H1 (cell line): ENCODE measurements around the gene ALG5. TPM values are rescaled to one million over a fixed set of nuclear protein-coding genes. Genes with fewer than 3 reads are reported as not detected.

Experiments used
- CTCF ChIA-PET: fragments of 300-600 bp; sonication (Branson Sonifier 250); formaldehyde crosslinking; loops from one replicate; lab custom pipeline; 2021; ENCODE audit not compliant: partially characterized antibody; lab: Charles Lee
- POLR2A ChIA-PET: fragments of 300-600 bp; sonication (Branson Sonifier 250); formaldehyde crosslinking; loops from one replicate; lab custom pipeline; 2021; ENCODE audit warnings: inconsistent platforms; ENCODE audit not compliant: partially characterized antibody; lab: Charles Lee
- DNase-seq, 2 experiments: peaks; one replicate each; pipeline versions ENCODE4 v3.0.0 to v3.0.0-alpha.2; 2010 to 2022; ENCODE audit warnings: low spot score in 2 of 2, low read depth in 1 of 2, mixed read lengths in 1 of 2
- FAIRE-seq: peaks from 2 replicates; lab custom pipeline; 2011; peaks lifted over from hg19 to GRCh38; lab: Jason Lieb, UNC
- H2AFZ ChIP-seq: 2 replicates; pipeline ENCODE4 v1.8.1; 2012; ENCODE audit warnings: low read length, inconsistent platforms
- H2AK5ac ChIP-seq: 2 replicates; pipeline ENCODE4 v1.6.1; 2013; ENCODE audit warnings: low read depth, low read length
- H2BK120ac ChIP-seq: replicated peaks from 2 replicates; pipeline ENCODE3; 2013; ENCODE audit warnings: low read depth, low read length, inconsistent platforms
- H2BK12ac ChIP-seq: 2 replicates; pipeline ENCODE4 v1.6.1; 2013; ENCODE audit warnings: low read depth, low read length
- H2BK15ac ChIP-seq: 2 replicates; pipeline ENCODE4 v1.6.1; 2013; ENCODE audit warnings: low read length
- H2BK20ac ChIP-seq: 2 replicates; pipeline ENCODE4 v1.6.1; 2013; ENCODE audit warnings: low read length
- H2BK5ac ChIP-seq: 2 replicates; pipeline ENCODE4 v1.6.1; 2013; ENCODE audit warnings: low read depth, low read length
- H3K14ac ChIP-seq: 2 replicates; pipeline ENCODE4 v1.6.1; 2013; ENCODE audit warnings: inconsistent platforms; ENCODE audit not compliant: insufficient read length
- H3K18ac ChIP-seq: 2 replicates; pipeline ENCODE4 v1.6.1; 2013; ENCODE audit warnings: low read length; ENCODE audit errors: extremely low read depth
- H3K23ac ChIP-seq: 2 replicates; pipeline ENCODE4 v1.6.1; 2013; ENCODE audit warnings: inconsistent platforms; ENCODE audit not compliant: insufficient read length
- H3K23me2 ChIP-seq: 2 replicates; pipeline ENCODE4 v1.6.1; 2013; ENCODE audit warnings: low read depth, low read length
- H3K27ac ChIP-seq: 2 replicates; pipeline ENCODE4 v1.6.1; 2011; ENCODE audit warnings: low read depth, low read length, inconsistent platforms
- H3K27me3 ChIP-seq, 4 experiments: replicated peaks in 1 of 4; 1 replicate in 1 of 4; 2 replicates in 3 of 4; pipeline versions ENCODE4 v1.6.1 to v1.8.1; 2011 to 2013; ENCODE audit warnings: low read length in 3 of 4, mild to moderate bottlenecking in 3 of 4, inconsistent platforms in 2 of 4, mixed read lengths in 2 of 4, moderate library complexity in 1 of 4; ENCODE audit not compliant: control insufficient read depth in 3 of 4, insufficient read depth in 3 of 4; ENCODE audit errors: extremely low read depth in 1 of 4
- H3K36me3 ChIP-seq, 4 experiments: 2 replicates each; pipeline versions ENCODE4 v1.6.1 to v1.8.1; 2011 to 2013; ENCODE audit warnings: mild to moderate bottlenecking in 4 of 4, low read length in 3 of 4, moderate library complexity in 2 of 4, control low read depth in 1 of 4, inconsistent platforms in 1 of 4; ENCODE audit not compliant: insufficient read depth in 4 of 4, control insufficient read depth in 2 of 4
- H3K4ac ChIP-seq: replicated peaks from 2 replicates; pipeline ENCODE3; 2013; ENCODE audit warnings: low read length, low read depth, mixed read lengths, inconsistent platforms; ENCODE audit not compliant: insufficient read length
- H3K4me1 ChIP-seq, 4 experiments: replicated peaks in 1 of 4; 1 replicate in 1 of 4; 2 replicates in 3 of 4; pipeline versions ENCODE4 v1.6.1 to v1.8.1; 2011 to 2013; ENCODE audit warnings: low read length in 3 of 4, inconsistent platforms in 2 of 4, mixed read lengths in 1 of 4; ENCODE audit not compliant: insufficient read depth in 4 of 4, control insufficient read depth in 3 of 4
- H3K4me2 ChIP-seq, 2 experiments: 2 replicates each; pipeline versions ENCODE4 v1.6.1 to v1.8.1; 2011 to 2013; ENCODE audit warnings: low read depth in 2 of 2, low read length in 2 of 2, control low read depth in 1 of 2, inconsistent platforms in 1 of 2, mild to moderate bottlenecking in 1 of 2; ENCODE audit not compliant: insufficient read depth in 1 of 2
- H3K4me3 ChIP-seq, 4 experiments: fragments of 200-600, 300-600 bp in 1 of 4; sonication (generic), shearing (Covaris generic), sonication (Bioruptor Twin) in 1 of 4; 2 replicates each; pipeline versions ENCODE4 v1.5.1 to v1.8.1; 2011 to 2016; ENCODE audit warnings: low read length in 4 of 4, low read depth in 3 of 4, control low read depth in 2 of 4, inconsistent platforms in 2 of 4, mild to moderate bottlenecking in 2 of 4, mixed read lengths in 1 of 4, moderate library complexity in 1 of 4; ENCODE audit not compliant: insufficient read depth in 2 of 4; ENCODE audit errors: extremely low read depth in 1 of 4
- H3K56ac ChIP-seq: replicated peaks from 2 replicates; pipeline ENCODE3; 2013; ENCODE audit warnings: low read depth, mild to moderate bottlenecking, mixed read lengths, low read length, inconsistent platforms; ENCODE audit not compliant: insufficient read length
- H3K79me1 ChIP-seq: 2 replicates; pipeline ENCODE4 v1.6.1; 2013; ENCODE audit warnings: low read depth, low read length, control low read depth
- H3K79me2 ChIP-seq, 2 experiments: 2 replicates each; pipeline versions ENCODE4 v1.6.1 to v1.8.1; 2012 to 2013; ENCODE audit warnings: low read length in 2 of 2, mild to moderate bottlenecking in 2 of 2, inconsistent platforms in 1 of 2; ENCODE audit not compliant: insufficient read depth in 2 of 2, control insufficient read depth in 1 of 2
- H3K9ac ChIP-seq, 4 experiments: replicated peaks in 1 of 4; 1 replicate in 1 of 4; 2 replicates in 3 of 4; pipeline versions ENCODE4 v1.6.1 to v1.8.1; 2011 to 2013; ENCODE audit warnings: low read depth in 3 of 4, low read length in 3 of 4, control low read depth in 2 of 4, mild to moderate bottlenecking in 2 of 4, moderate library complexity in 2 of 4, inconsistent platforms in 1 of 4; ENCODE audit errors: extremely low read depth in 1 of 4
- H3K9me3 ChIP-seq, 2 experiments: 2 replicates each; pipeline versions ENCODE4 v1.6.1 to v1.8.1; 2012 to 2013; ENCODE audit warnings: mild to moderate bottlenecking in 2 of 2, moderate library complexity in 2 of 2, control low read depth in 1 of 2, inconsistent platforms in 1 of 2, low read depth in 1 of 2, low read length in 1 of 2, mixed read lengths in 1 of 2; ENCODE audit not compliant: insufficient read depth in 2 of 2
- H4K20me1 ChIP-seq, 2 experiments: replicated peaks in 1 of 2; 2 replicates each; pipeline versions ENCODE3 to v1.8.1; 2011 to 2013; ENCODE audit warnings: inconsistent platforms in 2 of 2, low read length in 2 of 2, mild to moderate bottlenecking in 1 of 2; ENCODE audit not compliant: insufficient read depth in 2 of 2, control insufficient read depth in 1 of 2
- H4K5ac ChIP-seq: 2 replicates; pipeline ENCODE4 v1.6.1; 2013; ENCODE audit warnings: low read length, low read depth, mixed read lengths, inconsistent platforms; ENCODE audit not compliant: insufficient read length
- H4K8ac ChIP-seq: 2 replicates; pipeline ENCODE4 v1.8.0; 2013; ENCODE audit warnings: mild to moderate bottlenecking, moderate library complexity, low read length, inconsistent platforms; ENCODE audit not compliant: insufficient read depth; ENCODE audit errors: extremely low read depth
- H4K91ac ChIP-seq: replicated peaks from 2 replicates; pipeline ENCODE3; 2013; ENCODE audit warnings: low read length, mixed read lengths, inconsistent platforms; ENCODE audit not compliant: insufficient read length
- CEBPB ChIP-seq: IDR thresholded peaks from 2 replicates; pipeline ENCODE4 v1.6.1; 2012; ENCODE audit warnings: low read depth, low read length
- FOSL1 ChIP-seq: IDR thresholded peaks from 2 replicates; pipeline ENCODE4 v1.6.1; 2011; ENCODE audit warnings: mild to moderate bottlenecking, low read depth, low read length, moderate library complexity; ENCODE audit not compliant: insufficient read depth
- HDAC2 ChIP-seq, 2 experiments: fragments of 300-600 bp in 1 of 2; sonication (generic) in 1 of 2; IDR thresholded peaks; 2 replicates each; pipeline ENCODE4 v1.6.1; 2011 to 2012; ENCODE audit warnings: low read depth in 2 of 2, low read length in 2 of 2, mild to moderate bottlenecking in 2 of 2, moderate library complexity in 2 of 2, borderline replicate concordance in 1 of 2, inconsistent platforms in 1 of 2
- RAD21 ChIP-seq, 2 experiments: IDR thresholded peaks in 1 of 2; conservative IDR thresholded peaks in 1 of 2; 2 replicates each; pipeline ENCODE4 v1.6.1; 2011; ENCODE audit warnings: low read depth in 2 of 2, low read length in 2 of 2, improper control_type of control experiment in 1 of 2, inconsistent platforms in 1 of 2, mild to moderate bottlenecking in 1 of 2, moderate library complexity in 1 of 2
- SIRT6 ChIP-seq: IDR thresholded peaks from one replicate; pipeline ENCODE4 v1.7.1; 2012; ENCODE audit warnings: low read length, inconsistent platforms
- SUZ12 ChIP-seq: fragments of 200-600 bp; sonication (generic); IDR thresholded peaks from 2 replicates; pipeline ENCODE4 v1.6.1; 2012; ENCODE audit warnings: mild to moderate bottlenecking, inconsistent platforms, low read length, moderate library complexity, mixed read lengths
- TAF1 ChIP-seq: IDR thresholded peaks from 2 replicates; pipeline ENCODE4 v1.6.1; 2011; ENCODE audit warnings: mild to moderate bottlenecking, low read depth, low read length
- WGBS, 2 experiments: shearing (Covaris generic) in 1 of 2; methylation state at CpG; one replicate each; pipeline versions ENCODE4 v1.1.6 to v1.1.7; 2013 to 2015; ENCODE audit warnings: low lambda C conversion rate in 2 of 2, mixed read lengths in 2 of 2, inconsistent platforms in 1 of 2, low coverage in 1 of 2, missing lambda C conversion rate in 1 of 2; ENCODE audit not compliant: insufficient replicate concordance in 2 of 2, insufficient coverage in 1 of 2, insufficient read length in 1 of 2; ENCODE audit errors: extremely low coverage in 1 of 2, missing lambda C conversion rate in 1 of 2; 5-methylcytosine and 5-hydroxymethylcytosine counted together
- polyA plus RNA-seq, 7 experiments: library from polyadenylated mRNA; depleted of rRNA in 3 of 7; stranded (reverse) in 5 of 7; unstranded in 2 of 7; fragments of >200 nt in 5 of 7; fragments of 200-250 nt in 2 of 7; gene quantifications; 1 replicate in 5 of 7; 2 replicates in 1 of 7; 4 replicates in 1 of 7; pipeline versions ENCODE4 v1.2.1 to v1.2.3, GENCODE V29; 2011 to 2013; ENCODE audit warnings: missing spikeins in 2 of 7, mixed read lengths in 2 of 7
- total RNA-seq: library from RNA; stranded (reverse); fragmentation: NEBNext Ultra II Directional; extraction: Animal tissue kit (Norgen Biotek cat#: 25700); gene quantifications from 2 replicates; pipeline ENCODE4 v1.2.1, GENCODE V29; 2021

ALG5 gene
- total and polyA plus RNA-seq, 2 of the 8 experiments (the other 6 are each of a cell fraction or from before 2014, with no cell fraction given), result 15.0 to 24.3 TPM

DNA sequence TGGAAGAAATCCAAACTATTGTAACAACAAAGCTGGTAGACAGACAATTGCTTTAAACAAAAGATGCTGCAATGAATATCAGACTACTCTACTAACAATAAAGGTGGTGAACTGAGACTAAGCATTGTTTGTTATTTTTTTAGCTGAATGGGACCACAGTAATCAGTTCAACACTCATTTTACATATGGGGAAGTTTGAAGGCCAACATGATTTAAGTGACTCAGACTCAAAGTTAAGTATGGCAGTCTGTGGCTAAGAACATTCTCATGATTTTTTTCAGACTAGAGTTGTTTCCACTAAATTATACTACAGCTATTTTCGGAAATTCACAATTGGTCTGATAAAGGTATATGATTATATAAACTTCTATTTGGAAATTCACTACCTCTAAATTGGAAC, 11.9 kb upstream of the ALG5 start:
- no peak overlapping the region for H3K9ac ChIP-seq
- H2BK12ac ChIP-seq, result no peak overlapping the region
- no peak overlapping the region for H2BK5ac ChIP-seq
- H3K27ac ChIP-seq, result no peak overlapping the region
- no peak overlapping the region for H3K4ac ChIP-seq
- FAIRE-seq (no peak), DNase-seq (no peak)
- H3K79me2 ChIP-seq, result no peaks in the 10 kb centered on the region
- H3K4me2 ChIP-seq, result no peak overlapping the region
- no peak overlapping the region for H3K56ac ChIP-seq
- no peak overlapping the region for H3K18ac ChIP-seq
- no peak overlapping the region for H4K8ac ChIP-seq
- ChIA-PET POLR2A (interaction anchor here (0.8 to 7.6 kb wide), 5 partner anchors 11 to 32 kb away, joined by 3 to 59 read pairs (median 3); partner anchors contain the start of genes ALG5 and EXOSC8), CTCF (interaction anchor here (0.9 kb wide), 1 partner anchor 40 kb away, joined by 3 read pairs; no protein-coding TSS in a partner anchor)
- H3K9me3 ChIP-seq, result no peaks in the 10 kb centered on the region
- no peak overlapping the region for H2AFZ ChIP-seq
- no peak overlapping the region for H4K91ac ChIP-seq
- no peaks in the 10 kb centered on the region for H3K27me3 ChIP-seq
- H3K14ac ChIP-seq, result no peak overlapping the region
- H2BK120ac ChIP-seq, result no peak overlapping the region
- no peak overlapping the region for H2BK20ac ChIP-seq
- peaks cover 0 to 3% (median 0%) of the 10 kb centered on the region in 4 experiments; a peak in 2 of 7 replicates for H3K4me1 ChIP-seq
- no peaks in the 10 kb centered on the region for H3K23me2 ChIP-seq
- H2AK5ac ChIP-seq, result no peak overlapping the region
- H3K36me3 ChIP-seq, result peaks cover 14 to 71% (median 39%) of the 10 kb centered on the region in 4 experiments
- H3K23ac ChIP-seq, result no peak overlapping the region
- H4K5ac ChIP-seq, result no peak overlapping the region
- H2BK15ac ChIP-seq, result no peak overlapping the region
- no peak overlapping the region for H3K4me3 ChIP-seq
- WGBS, 2 experiments, result 84% methylated on average over 1 of the region's 1 CpG; no CpG with 5 or more reads in 1 of the 2 experiments
- no peaks in the 10 kb centered on the region for H4K20me1 ChIP-seq
- H3K79me1 ChIP-seq, result no peaks in the 10 kb centered on the region
- TF ChIP-seq SIRT6, result no peak
- no peak for TF ChIP-seq HDAC2 (IDR thresholded peaks at IDR 0.05; ENCODE audit: borderline replicate concordance in 1 of 2, low read depth in 2 of 2, low read length in 2 of 2)
- no peak for TF ChIP-seq TAF1
- no peak for TF ChIP-seq RAD21 (IDR thresholded peaks at IDR 0.05 in 1 of 2, conservative IDR thresholded peaks at IDR 0.05 in 1 of 2; ENCODE audit: low read depth in 2 of 2, low read length in 2 of 2)
- TF ChIP-seq SUZ12, result no peak
- no peak for TF ChIP-seq CEBPB
- no peak for TF ChIP-seq FOSL1
